Measurements from ENCODE around the gene ACBD4.

Gene ACBD4

DNA sequence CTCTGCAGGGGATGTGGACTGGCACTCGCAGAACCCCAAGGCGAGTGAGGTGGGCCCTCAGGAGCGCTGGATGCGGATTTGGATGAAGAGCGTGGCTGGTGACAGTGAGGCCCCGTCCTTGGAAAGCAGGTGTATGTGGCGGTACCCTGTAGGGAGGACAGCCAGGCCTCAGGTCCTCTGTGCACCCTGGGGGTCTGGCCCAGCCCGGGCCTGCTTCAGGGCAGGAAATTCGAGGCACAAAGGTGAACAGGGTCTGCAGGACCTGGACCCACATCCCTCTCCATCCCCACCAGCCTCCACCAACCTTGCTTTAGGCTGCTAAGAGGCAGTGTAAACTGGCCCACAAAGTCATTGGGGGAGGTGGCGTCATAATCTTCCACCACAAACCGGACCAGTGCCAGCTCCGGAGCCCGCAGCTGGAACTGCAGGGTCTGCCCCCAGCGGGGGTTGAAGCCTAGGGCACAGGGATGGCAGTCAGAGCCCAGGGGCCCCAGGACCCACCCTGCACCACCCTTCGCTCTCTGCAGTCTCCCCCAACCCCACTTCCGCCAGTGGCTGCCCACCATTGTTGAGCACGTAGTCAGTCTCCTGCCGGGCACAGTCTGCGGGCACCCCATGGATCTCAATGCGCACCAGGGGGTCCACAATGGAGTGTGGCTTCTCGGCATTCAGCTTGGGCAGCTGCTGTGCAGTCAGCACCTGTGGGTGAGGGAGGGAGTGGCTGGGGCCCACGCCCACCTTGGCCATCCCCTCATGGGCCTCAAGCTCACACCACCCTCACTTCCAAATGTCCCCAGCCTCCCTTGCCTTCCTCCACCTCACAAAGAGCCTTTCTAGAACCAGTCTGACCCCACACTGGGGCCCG, 22.7 kb upstream of the ACBD4 start:
- Histone ChIP-seq H3K27ac (ENCODE audit: low read length) (peak overlapping the region; percentile 88), H3K9ac (ENCODE audit: low read length in 2 of 2) (peak overlapping the region in 1 of 2 donors; percentile 29), H3K9me3 (ENCODE audit: control insufficient read depth in 2 of 2, low read length in 2 of 2) (no peaks in the 10 kb centered on the region), H3K4me3 (ENCODE audit: low read length in 2 of 2) (no peak overlapping the region), H3K27me3 (ENCODE audit: control insufficient read depth in 1 of 2, insufficient read depth in 2 of 2, low read length in 2 of 2) (no peaks in the 10 kb centered on the region), H3K36me3 (ENCODE audit: control insufficient read depth in 2 of 2, insufficient read depth in 2 of 2, low read length in 2 of 2) (peaks cover 4 to 16% of the 10 kb centered on the region in 2 donors), H3K4me1 (ENCODE audit: control insufficient read depth, insufficient read depth, low read length) (peaks cover 30% of the 10 kb centered on the region)

DNA sequence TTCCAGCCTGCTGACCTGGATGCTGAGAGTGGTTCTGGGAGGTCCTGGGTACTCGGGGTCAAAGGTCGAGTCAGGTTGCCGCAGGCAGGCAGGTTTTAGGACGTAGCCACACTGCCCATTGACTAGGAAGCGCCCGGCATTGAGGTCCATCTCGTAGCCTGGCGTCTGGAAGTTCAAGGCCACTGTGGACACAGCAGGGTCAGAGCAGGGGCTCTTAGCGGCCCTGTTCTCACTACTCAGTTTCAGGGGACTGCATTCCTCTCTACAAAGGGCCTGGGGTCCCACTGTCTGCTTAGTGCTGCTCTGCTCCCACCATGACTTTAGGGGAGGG, 22.1 kb upstream of the ACBD4 start:
- H3K4me1 ChIP-seq (ENCODE audit: control insufficient read depth, insufficient read depth, low read length) = peaks cover 26% of the 10 kb centered on the region
- no peak overlapping the region for H3K9ac ChIP-seq (ENCODE audit: low read length in 2 of 2)
- peaks cover 1 to 18% of the 10 kb centered on the region in 2 donors for H3K36me3 ChIP-seq (ENCODE audit: control insufficient read depth in 2 of 2, insufficient read depth in 2 of 2, low read length in 2 of 2)
- H3K4me3 ChIP-seq (ENCODE audit: low read length in 2 of 2) = no peak overlapping the region
- H3K9me3 ChIP-seq (ENCODE audit: control insufficient read depth in 2 of 2, low read length in 2 of 2) = no peaks in the 10 kb centered on the region
- H3K27me3 ChIP-seq (ENCODE audit: control insufficient read depth in 1 of 2, insufficient read depth in 2 of 2, low read length in 2 of 2) = no peaks in the 10 kb centered on the region
- peak overlapping the region; percentile 49 for H3K27ac ChIP-seq (ENCODE audit: low read length)

GRCh38 chr17:45114117-45114932, 21.2 kb upstream of the ACBD4 start:
- Histone ChIP-seq H3K27ac (ENCODE audit: low read length) (peak overlapping the region; percentile 49), H3K27me3 (ENCODE audit: control insufficient read depth in 1 of 2, insufficient read depth in 2 of 2, low read length in 2 of 2) (no peaks in the 10 kb centered on the region), H3K9me3 (ENCODE audit: control insufficient read depth in 2 of 2, low read length in 2 of 2) (no peaks in the 10 kb centered on the region), H3K36me3 (ENCODE audit: control insufficient read depth in 2 of 2, insufficient read depth in 2 of 2, low read length in 2 of 2) (peaks cover 0 to 18% of the 10 kb centered on the region in 2 donors), H3K9ac (ENCODE audit: low read length in 2 of 2) (no peak overlapping the region), H3K4me3 (ENCODE audit: low read length in 2 of 2) (no peak overlapping the region), H3K4me1 (ENCODE audit: control insufficient read depth, insufficient read depth, low read length) (peaks cover 22% of the 10 kb centered on the region)

- Histone ChIP-seq H3K27me3 (ENCODE audit: control insufficient read depth in 1 of 2, insufficient read depth in 2 of 2, low read length in 2 of 2) (no peaks in the 10 kb centered on the region), H3K4me1 (ENCODE audit: control insufficient read depth, insufficient read depth, low read length) (peaks cover 22% of the 10 kb centered on the region), H3K27ac (ENCODE audit: low read length) (no peak overlapping the region), H3K4me3 (ENCODE audit: low read length in 2 of 2) (no peak overlapping the region), H3K9me3 (ENCODE audit: control insufficient read depth in 2 of 2, low read length in 2 of 2) (no peaks in the 10 kb centered on the region), H3K36me3 (ENCODE audit: control insufficient read depth in 2 of 2, insufficient read depth in 2 of 2, low read length in 2 of 2) (peaks cover 3 to 22% of the 10 kb centered on the region in 2 donors), H3K9ac (ENCODE audit: low read length in 2 of 2) (no peak overlapping the region)
Observed at GRCh38 chr17:45115015-45115625, 20.4 kb upstream of the ACBD4 start.

DNA sequence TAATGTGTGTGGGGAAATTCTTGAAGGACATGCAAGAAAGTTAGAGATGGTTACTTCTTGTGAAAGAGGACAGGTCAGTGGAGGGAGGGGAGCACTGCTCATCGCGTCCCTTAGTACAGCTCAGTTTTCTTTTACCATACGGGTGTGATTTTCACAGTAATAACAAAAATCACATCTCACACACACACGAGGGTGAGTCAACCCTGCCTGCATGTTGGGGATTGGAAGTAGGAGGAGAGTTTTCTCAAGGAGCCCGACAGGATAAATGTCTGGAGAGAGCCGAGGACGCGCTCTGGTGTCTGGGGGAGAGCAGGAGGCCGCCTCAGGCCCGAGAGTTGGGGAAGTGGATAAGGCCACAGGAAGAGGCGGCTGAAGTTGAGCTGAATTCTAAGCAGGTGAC, 19.6 kb upstream of the ACBD4 start:
- peaks cover 3 to 22% of the 10 kb centered on the region in 2 donors for H3K36me3 ChIP-seq (ENCODE audit: control insufficient read depth in 2 of 2, insufficient read depth in 2 of 2, low read length in 2 of 2)
- H3K4me3 ChIP-seq (ENCODE audit: low read length in 2 of 2) = no peak overlapping the region
- H3K4me1 ChIP-seq (ENCODE audit: control insufficient read depth, insufficient read depth, low read length) = peaks cover 15% of the 10 kb centered on the region
- no peaks in the 10 kb centered on the region for H3K27me3 ChIP-seq (ENCODE audit: control insufficient read depth in 1 of 2, insufficient read depth in 2 of 2, low read length in 2 of 2)
- no peaks in the 10 kb centered on the region for H3K9me3 ChIP-seq (ENCODE audit: control insufficient read depth in 2 of 2, low read length in 2 of 2)
- no peak overlapping the region for H3K9ac ChIP-seq (ENCODE audit: low read length in 2 of 2)
- no peak overlapping the region for H3K27ac ChIP-seq (ENCODE audit: low read length)

DNA sequence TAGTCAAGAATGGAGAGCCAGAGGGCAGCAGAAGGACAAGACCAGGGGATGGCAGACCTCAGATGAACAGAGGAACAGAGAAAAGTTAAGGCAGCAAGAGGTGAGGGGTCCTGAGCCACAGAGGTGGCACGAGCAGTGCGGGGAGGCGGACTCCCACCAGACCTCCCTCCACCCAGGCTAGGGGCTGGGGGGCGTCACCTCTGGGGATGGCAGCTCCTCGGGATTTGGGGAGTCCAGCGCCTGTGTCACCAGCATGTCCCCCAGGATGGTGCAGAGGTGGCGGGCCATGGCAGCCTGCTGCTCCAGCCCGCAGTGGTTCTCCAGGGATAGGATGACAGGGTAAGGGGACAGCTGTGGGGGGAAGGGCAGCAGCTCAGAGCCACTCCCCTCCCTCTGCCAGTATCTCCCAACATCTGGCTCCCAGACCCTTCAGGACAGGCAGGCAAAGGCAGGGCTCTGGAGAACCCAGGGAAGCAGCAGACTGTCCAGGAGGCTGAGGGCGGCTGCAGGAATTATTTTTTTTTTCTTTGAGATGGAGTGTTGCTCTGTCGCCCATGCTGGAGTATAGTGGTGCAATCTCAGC, 19.0 kb upstream of the ACBD4 start:
- H3K9me3 ChIP-seq (ENCODE audit: control insufficient read depth in 2 of 2, low read length in 2 of 2) = no peaks in the 10 kb centered on the region
- H3K36me3 ChIP-seq (ENCODE audit: control insufficient read depth in 2 of 2, insufficient read depth in 2 of 2, low read length in 2 of 2) = peaks cover 3 to 22% of the 10 kb centered on the region in 2 donors
- no peaks in the 10 kb centered on the region for H3K27me3 ChIP-seq (ENCODE audit: control insufficient read depth in 1 of 2, insufficient read depth in 2 of 2, low read length in 2 of 2)
- H3K4me1 ChIP-seq (ENCODE audit: control insufficient read depth, insufficient read depth, low read length) = peaks cover 9% of the 10 kb centered on the region
- H3K27ac ChIP-seq (ENCODE audit: low read length) = no peak overlapping the region
- no peak overlapping the region for H3K4me3 ChIP-seq (ENCODE audit: low read length in 2 of 2)
- no peak overlapping the region for H3K9ac ChIP-seq (ENCODE audit: low read length in 2 of 2)

DNA sequence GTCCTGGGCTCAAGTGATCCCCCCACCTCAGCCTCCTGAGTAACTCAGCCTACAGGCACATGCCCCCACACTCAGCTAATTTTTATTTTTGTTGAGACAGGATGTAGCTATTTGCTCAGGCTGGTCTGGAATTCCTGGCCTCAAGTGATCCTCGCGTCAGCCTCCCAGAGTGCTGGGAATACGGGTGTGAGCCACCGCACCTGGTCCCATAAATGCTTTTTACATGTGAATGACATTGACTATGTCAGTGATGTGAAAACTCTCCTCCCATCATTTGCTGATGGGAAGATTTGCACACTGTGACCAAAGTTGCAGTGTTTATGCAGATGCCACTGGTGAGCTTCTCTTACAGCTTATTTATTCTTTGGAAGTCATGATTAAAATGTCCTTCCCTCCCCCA, 18.2 kb upstream of the ACBD4 start:
- Histone ChIP-seq H3K36me3 (ENCODE audit: control insufficient read depth in 2 of 2, insufficient read depth in 2 of 2, low read length in 2 of 2) (peaks cover 3 to 22% of the 10 kb centered on the region in 2 donors), H3K4me3 (ENCODE audit: low read length in 2 of 2) (no peak overlapping the region), H3K9me3 (ENCODE audit: control insufficient read depth in 2 of 2, low read length in 2 of 2) (no peaks in the 10 kb centered on the region), H3K4me1 (ENCODE audit: control insufficient read depth, insufficient read depth, low read length) (peaks cover under 1% of the 10 kb centered on the region), H3K27me3 (ENCODE audit: control insufficient read depth in 1 of 2, insufficient read depth in 2 of 2, low read length in 2 of 2) (no peaks in the 10 kb centered on the region), H3K27ac (ENCODE audit: low read length) (no peak overlapping the region), H3K9ac (ENCODE audit: low read length in 2 of 2) (no peak overlapping the region)

GRCh38 chr17:45117848-45118646, 17.4 kb upstream of the ACBD4 start:
- Histone ChIP-seq H3K4me3 (ENCODE audit: low read length in 2 of 2) (no peak overlapping the region), H3K4me1 (ENCODE audit: control insufficient read depth, insufficient read depth, low read length) (peaks cover 4% of the 10 kb centered on the region), H3K9me3 (ENCODE audit: control insufficient read depth in 2 of 2, low read length in 2 of 2) (no peaks in the 10 kb centered on the region), H3K27me3 (ENCODE audit: control insufficient read depth in 1 of 2, insufficient read depth in 2 of 2, low read length in 2 of 2) (no peaks in the 10 kb centered on the region), H3K9ac (ENCODE audit: low read length in 2 of 2) (no peak overlapping the region), H3K27ac (ENCODE audit: low read length) (no peak overlapping the region), H3K36me3 (ENCODE audit: control insufficient read depth in 2 of 2, insufficient read depth in 2 of 2, low read length in 2 of 2) (peaks cover 3 to 17% of the 10 kb centered on the region in 2 donors)

DNA sequence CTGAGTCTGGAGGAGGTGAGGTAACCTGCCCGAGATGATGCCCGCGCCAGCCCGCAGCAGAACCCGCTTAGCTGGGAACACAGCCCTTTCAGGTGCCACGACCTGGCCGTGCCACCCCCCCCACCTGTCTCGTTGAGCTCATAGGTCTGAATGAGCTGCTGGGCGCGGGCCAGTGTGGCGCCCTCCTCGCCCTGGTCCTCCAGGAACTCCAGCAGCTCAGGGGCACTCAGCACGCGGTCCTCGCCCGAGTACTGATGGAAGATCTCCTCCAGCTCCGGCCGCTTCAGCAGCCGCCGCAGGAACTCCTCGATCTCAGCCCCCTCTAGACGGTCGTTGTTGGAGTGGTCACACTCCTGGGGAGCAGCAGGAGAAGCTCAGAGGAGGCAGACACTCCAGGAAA, 16.8 kb upstream of the ACBD4 start:
- H3K9ac ChIP-seq (ENCODE audit: low read length in 2 of 2) = no peak overlapping the region
- H3K36me3 ChIP-seq (ENCODE audit: control insufficient read depth in 2 of 2, insufficient read depth in 2 of 2, low read length in 2 of 2) = peaks cover 3 to 16% of the 10 kb centered on the region in 2 donors

GRCh38 chr17:45119964-45120363, 15.5 kb upstream of the ACBD4 start:
- H3K4me3 ChIP-seq (ENCODE audit: low read length in 2 of 2) = no peak overlapping the region
- H3K9ac ChIP-seq (ENCODE audit: low read length in 2 of 2) = no peak overlapping the region
- no peaks in the 10 kb centered on the region for H3K9me3 ChIP-seq (ENCODE audit: control insufficient read depth in 2 of 2, low read length in 2 of 2)
- H3K27ac ChIP-seq (ENCODE audit: low read length) = no peak overlapping the region
- H3K36me3 ChIP-seq (ENCODE audit: control insufficient read depth in 2 of 2, insufficient read depth in 2 of 2, low read length in 2 of 2) = peaks cover 3 to 12% of the 10 kb centered on the region in 2 donors
- H3K27me3 ChIP-seq (ENCODE audit: control insufficient read depth in 1 of 2, insufficient read depth in 2 of 2, low read length in 2 of 2) = no peaks in the 10 kb centered on the region
- peaks cover 13% of the 10 kb centered on the region for H3K4me1 ChIP-seq (ENCODE audit: control insufficient read depth, insufficient read depth, low read length)

More for the DNA sequence above, 16.8 kb upstream of the ACBD4 start:
- Histone ChIP-seq H3K4me3 (ENCODE audit: low read length in 2 of 2) (no peak overlapping the region), H3K9me3 (ENCODE audit: control insufficient read depth in 2 of 2, low read length in 2 of 2) (no peaks in the 10 kb centered on the region), H3K4me1 (ENCODE audit: control insufficient read depth, insufficient read depth, low read length) (peaks cover 4% of the 10 kb centered on the region), H3K27ac (ENCODE audit: low read length) (no peak overlapping the region), H3K27me3 (ENCODE audit: control insufficient read depth in 1 of 2, insufficient read depth in 2 of 2, low read length in 2 of 2) (no peaks in the 10 kb centered on the region)
